Measurements from ENCODE around the gene IFI35.

DNA sequence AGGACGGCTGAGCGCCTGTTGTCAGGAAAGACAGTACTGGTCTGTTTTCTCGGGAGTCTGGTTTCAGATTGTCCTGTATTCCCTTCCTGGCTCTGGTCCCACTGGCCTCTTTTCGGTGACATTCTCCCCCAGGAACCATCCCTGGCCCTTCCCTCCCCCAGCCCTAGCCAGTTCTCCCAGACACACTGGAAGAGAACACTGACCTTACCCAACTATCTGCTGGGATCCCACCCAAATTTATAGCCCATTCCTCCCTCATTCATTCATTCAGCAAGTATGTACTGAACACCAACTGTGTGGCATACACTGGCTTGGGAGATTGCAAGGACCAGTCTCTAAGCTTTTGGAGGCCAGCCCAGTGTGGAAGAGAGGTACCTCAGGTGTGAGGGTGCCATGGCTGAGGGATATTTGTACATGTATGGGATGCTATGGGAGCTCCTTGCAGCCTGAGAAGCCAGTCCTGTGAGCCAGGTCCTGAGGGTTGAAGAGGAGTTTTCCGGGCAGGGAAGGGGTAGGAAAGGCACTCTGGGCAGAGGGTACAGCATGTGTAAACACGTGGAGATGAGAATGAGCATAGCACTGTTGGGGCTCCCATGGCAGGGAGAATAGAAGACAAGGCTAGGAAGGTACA lies 23.7 kb downstream of the IFI35 start:
- TF ChIP-seq, protein P1, sequence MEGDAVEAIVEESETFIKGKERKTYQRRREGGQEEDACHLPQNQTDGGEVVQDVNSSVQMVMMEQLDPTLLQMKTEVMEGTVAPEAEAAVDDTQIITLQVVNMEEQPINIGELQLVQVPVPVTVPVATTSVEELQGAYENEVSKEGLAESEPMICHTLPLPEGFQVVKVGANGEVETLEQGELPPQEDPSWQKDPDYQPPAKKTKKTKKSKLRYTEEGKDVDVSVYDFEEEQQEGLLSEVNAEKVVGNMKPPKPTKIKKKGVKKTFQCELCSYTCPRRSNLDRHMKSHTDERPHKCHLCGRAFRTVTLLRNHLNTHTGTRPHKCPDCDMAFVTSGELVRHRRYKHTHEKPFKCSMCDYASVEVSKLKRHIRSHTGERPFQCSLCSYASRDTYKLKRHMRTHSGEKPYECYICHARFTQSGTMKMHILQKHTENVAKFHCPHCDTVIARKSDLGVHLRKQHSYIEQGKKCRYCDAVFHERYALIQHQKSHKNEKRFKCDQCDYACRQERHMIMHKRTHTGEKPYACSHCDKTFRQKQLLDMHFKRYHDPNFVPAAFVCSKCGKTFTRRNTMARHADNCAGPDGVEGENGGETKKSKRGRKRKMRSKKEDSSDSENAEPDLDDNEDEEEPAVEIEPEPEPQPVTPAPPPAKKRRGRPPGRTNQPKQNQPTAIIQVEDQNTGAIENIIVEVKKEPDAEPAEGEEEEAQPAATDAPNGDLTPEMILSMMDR (IDR thresholded peaks at IDR 0.05) = no peak
- TF ChIP-seq POLR2A (IDR thresholded peaks at IDR 0.05) (no peak), POLR2AphosphoS5 (IDR thresholded peaks at IDR 0.05) (no peak)

Measured in upper lobe of left lung (tissue), 4 donors.